HG02970 (cell line): ENCODE data around the gene KCNIP3.

ENCODE experiments used
- ATAC-seq: cut with Tn5 transposase; IDR thresholded peaks from one replicate; pipeline ENCODE4 v1.9.1; 2021; ENCODE audit warnings: mild to moderate bottlenecking, moderate library complexity, moderate number of reproducible peaks; ENCODE audit not compliant: unreplicated experiment, low FRiP score

Gene KCNIP3

GRCh38 chr2:95292623-95293260 lies 4.4 kb upstream of the KCNIP3 start:
- ATAC-seq: no peak

DNA sequence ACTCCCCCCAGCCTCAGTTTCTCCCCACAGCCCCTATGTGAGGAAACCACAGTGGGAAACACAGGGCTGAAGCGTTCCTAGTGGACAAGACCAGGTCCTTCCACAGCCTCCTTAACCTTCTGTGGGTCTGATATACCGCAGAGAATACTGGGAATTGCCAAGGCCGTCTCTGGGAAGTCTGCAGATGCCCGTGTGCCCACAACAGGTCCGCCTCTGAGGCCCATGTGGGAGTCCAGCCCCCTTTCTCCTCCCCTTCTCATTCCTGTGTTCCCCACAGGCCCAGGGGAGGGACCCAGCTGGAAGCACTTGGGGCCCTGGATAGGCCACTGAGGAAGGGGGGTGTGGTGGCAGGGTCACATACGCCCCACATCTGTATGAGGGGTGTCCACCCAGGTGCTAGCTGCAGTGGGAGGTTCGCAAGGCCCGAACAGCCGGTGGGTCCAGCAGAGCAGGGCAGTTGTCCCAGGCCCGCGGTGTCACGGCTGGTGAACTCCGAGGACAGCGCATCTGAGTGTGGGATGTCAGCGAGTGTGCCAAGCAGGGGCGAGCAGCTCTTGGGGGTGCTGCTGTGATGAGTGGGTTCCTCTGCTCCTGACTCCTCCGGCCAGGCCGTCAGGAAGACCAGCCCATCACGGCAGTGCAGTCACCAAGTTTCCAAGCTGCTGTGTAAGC lies 2.4 kb upstream of the KCNIP3 start:
- ATAC-seq: no peak

DNA sequence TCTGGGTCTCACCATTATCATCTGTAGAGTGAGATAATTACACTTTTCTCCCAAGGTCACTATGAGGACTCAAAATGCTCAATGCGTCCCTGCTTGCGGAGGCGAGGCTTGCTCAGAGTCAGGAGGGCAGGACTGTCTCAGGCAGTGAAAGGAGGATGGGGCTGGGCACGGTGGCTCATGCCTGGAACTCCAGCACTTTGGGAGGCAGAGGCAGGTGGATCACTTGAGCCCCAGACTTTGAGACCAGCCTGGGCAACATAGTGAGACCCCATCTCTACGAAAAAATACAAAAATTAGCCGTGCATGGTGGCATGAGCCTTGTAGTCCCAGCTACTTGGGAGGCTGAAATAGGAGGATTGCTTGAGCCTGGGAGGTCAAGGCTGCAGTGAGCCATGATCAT lies 1.8 kb upstream of the KCNIP3 start:
- no peak for ATAC-seq

DNA sequence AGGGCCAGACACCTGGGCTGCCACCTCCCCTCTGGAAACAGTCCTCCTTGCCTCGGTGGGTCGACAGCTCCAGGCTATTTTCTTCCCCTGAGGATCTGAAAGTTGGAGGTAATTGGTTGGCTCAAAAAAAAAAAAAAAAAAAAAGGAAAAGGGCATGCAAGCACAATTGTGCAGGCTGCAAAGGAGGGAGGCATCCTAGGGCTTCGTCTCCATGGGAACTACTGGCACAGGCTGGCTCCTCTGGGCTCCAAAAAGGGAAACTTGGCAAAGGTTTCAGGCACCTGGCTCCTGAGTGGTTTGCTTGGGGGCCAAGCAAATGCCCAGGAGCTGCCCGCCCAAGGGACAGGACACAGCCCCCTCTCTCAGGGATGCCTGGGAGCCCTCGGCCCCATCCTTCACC lies 1.1 kb upstream of the KCNIP3 start:
- ATAC-seq: no peak

- ATAC-seq: no peak
Observed at GRCh38 chr2:95297639-95298395, 670 bp downstream of the KCNIP3 start.

DNA sequence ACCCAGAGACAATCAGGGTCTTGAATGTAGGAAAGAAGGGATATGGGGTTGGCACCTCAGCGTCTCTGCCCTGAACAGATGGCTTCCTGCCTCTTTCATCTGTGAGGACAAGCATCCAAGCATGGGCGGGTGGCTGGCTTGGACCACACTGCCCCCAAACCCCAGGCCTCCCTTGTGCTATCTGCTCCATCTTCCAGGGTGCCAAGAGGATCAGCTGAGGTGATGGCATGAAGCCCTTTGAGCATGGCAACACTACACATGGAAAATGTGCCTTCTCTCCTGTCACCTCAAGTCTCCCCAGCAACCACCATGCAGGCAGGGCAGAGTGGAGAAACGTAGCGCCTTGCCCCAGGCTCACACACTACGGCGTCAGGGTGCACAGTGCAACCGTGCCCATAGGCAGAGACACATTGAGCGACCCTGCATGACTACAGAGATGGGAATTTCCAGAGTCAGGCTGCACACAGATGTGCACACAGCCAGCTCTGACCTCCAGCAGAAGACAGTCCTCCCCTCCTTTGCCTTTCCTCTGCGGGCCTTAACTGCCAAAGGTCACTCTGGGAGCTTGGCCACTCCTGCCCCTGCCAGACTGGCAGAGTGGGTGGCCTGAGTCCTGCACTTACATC lies 1.5 kb downstream of the KCNIP3 start:
- ATAC-seq: no peak

- ATAC-seq: no peak
Observed at GRCh38 chr2:95299961-95300360, 2.8 kb downstream of the KCNIP3 start.

GRCh38 chr2:95300450-95300849 lies 3.3 kb downstream of the KCNIP3 start:
- no peak for ATAC-seq

DNA sequence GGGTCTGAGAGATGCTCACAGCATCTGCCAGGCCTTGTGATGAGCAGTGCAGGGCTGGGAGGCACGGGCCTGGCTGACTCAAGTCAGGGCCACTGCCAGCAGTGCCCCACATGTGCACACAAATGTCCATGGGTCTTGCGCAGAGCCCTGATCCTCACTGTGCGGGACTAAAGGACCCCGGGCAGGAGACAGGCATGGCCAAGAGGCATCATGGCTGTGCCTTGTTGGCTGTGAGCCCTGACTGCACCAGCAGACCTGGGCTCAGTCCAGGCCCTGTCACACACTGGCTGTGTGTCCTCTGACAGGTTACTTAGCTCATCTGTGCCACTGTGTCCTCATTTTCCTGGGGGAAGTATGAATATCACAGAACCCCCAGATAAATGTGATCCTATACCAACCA lies 4.0 kb downstream of the KCNIP3 start:
- no peak for ATAC-seq

GRCh38 chr2:95301876-95302641 lies 4.9 kb downstream of the KCNIP3 start:
- ATAC-seq: no peak

DNA sequence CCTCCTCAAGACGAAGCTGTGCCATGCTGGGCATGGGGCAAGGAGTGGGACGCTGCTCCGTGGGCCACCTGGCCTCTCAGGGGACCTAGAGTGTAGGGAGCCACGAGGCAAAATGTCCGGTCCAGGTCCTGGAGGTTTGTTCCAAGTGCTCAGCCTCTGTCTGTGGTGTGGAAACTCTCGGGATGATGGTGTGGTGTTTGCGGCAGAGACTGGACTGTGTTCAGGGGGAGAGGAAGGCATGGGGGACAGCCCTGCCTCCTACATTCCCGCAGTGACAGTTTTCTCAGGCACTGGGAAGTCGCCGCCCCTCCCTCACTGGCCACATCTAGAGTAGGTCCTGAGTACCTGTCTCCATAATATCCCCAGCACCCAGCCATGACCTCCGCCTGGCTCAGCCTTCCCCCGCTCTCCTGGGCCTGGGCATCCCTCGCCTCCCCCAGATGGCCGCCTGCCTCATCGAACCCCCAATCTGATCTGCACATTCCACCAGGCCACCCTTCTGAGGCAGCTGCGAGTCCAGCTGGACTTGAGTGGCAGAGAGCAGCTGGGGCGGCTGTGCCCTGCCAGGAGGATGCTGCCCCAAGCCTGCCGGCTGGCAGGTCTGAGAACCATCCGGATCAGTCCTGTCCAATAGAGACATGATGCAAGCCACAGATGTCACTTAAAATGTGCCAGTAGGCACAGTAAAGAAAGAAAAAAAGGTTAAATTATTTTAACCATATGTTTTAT lies 6.2 kb downstream of the KCNIP3 start:
- no peak for ATAC-seq

GRCh38 chr2:95305380-95306061 lies 8.4 kb downstream of the KCNIP3 start:
- no peak for ATAC-seq

- no peak for ATAC-seq
Observed at GRCh38 chr2:95306336-95306895, 9.3 kb downstream of the KCNIP3 start.

- no peak for ATAC-seq
Observed at GRCh38 chr2:95307036-95307435, 9.9 kb downstream of the KCNIP3 start.

- ATAC-seq: no peak
Observed at GRCh38 chr2:95307878-95308277, 10.7 kb downstream of the KCNIP3 start.

GRCh38 chr2:95308426-95308990 lies 11.4 kb downstream of the KCNIP3 start:
- no peak for ATAC-seq

GRCh38 chr2:95309599-95309998 lies 12.5 kb downstream of the KCNIP3 start:
- ATAC-seq: no peak

GRCh38 chr2:95310216-95310615 lies 13.1 kb downstream of the KCNIP3 start:
- no peak for ATAC-seq

GRCh38 chr2:95310651-95311050 lies 13.5 kb downstream of the KCNIP3 start:
- no peak for ATAC-seq
